Putamen (tissue), 1 donor: ENCODE results near the gene CDK18.
A peak's percentile ranks its signal among the peaks of the same experiment; 100 is the strongest.

ENCODE experiments used
- DNase-seq: peaks from one replicate; pipeline ENCODE4 v3.0.0-alpha.2; 2016; ENCODE audit warnings: low spot score

Gene CDK18

GRCh38 chr1:205538235-205538840, 33.9 kb downstream of the CDK18 start:
- no peak for DNase-seq

GRCh38 chr1:205541161-205541886, 36.9 kb downstream of the CDK18 start:
- DNase-seq = no peak

- no peak for DNase-seq
Observed at GRCh38 chr1:205542367-205542766, 37.9 kb downstream of the CDK18 start.

GRCh38 chr1:205543351-205544301, 39.2 kb downstream of the CDK18 start:
- DNase-seq = peak; percentile 88

GRCh38 chr1:205545001-205545919, 40.8 kb downstream of the CDK18 start:
- no peak for DNase-seq

GRCh38 chr1:205545991-205546390, 41.5 kb downstream of the CDK18 start:
- no peak for DNase-seq

DNA sequence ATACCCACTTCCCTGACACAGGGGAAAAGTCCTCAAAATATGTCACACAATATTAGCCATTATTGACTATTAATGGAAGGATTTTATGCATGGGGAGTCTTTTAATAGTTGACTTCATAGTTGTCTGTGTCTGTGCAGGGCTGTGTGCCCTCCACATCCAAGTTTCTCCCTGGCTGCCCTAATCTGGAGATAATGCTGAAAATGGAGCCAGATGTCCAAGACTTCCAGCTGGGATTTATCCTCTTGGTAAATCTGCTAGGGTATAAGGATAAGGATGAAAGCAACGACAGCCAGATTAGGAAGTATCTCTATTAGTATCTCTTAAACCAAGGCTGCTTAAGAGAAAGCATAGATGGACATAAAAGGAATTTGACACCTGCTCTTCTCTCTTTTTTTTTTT, 42.1 kb downstream of the CDK18 start:
- no peak for DNase-seq

GRCh38 chr1:205547936-205548827, 43.7 kb downstream of the CDK18 start:
- no peak for DNase-seq

DNA sequence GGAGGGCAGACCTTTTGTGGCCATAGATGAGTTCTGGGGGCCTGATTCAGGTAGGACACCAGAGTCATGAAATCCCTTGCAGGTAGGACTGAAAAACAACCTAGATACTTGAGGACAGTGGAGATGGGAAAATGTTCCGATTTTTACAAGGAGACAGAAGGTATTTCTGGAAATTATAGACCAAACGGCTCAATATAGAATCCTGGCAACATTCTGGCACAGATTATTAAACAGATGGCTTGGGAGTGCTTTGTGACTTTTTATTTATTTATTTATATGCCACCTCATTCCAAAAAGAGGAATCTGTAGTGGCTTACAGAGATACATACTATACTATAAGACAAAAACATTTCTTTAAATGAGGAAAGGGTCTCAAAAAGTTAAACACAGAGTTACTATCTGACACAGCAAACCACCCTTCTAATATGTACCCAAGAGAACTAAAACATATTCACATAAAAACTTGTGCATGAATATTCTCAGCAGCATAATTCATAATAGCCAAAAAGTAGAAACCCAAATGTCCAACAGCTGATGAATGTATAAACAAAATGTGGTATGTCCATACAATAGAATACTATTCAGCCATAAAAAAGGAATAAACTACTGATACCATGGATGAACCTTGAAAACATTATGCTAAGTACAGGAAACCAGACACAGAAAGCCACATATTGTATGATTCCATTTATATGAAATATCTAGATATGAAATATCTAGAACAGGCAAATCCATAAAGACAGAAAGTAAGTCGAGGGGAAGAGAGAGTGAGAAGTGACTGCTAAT, 49.8 kb downstream of the CDK18 start:
- DNase-seq = no peak

DNA sequence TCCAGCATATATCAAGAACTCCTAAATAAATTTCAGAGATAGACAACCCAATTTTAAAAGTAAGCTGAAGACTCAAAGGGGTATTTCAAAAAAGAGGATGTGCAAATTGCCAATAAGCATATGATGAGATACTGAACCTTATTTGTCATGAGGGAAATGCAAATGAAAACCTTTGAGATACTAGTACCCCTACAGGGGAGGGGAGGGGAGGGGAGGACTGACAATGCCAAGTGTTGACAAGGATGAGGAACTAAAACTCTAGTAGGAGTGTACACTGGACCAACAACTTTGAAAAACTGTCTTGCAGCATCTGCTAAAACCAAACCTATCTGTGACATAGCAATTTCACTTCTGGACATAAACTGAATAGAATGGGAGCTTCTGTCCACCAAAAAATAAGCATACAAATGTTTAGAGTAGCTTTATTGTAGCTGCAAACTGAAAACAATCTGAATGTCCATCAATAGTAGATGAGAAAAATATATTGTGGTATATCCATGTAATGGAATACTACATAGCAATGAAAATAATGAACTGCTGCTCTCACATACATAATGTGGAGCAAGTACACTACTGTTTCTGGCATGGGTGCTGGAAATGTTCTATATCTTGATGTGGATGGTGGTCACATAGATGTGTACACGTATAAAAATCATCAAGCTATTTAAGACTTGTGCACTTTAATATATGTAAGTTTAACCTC, 57.2 kb downstream of the CDK18 start:
- DNase-seq = no peak

- DNase-seq = no peak
Observed at GRCh38 chr1:205563927-205564441, 59.5 kb downstream of the CDK18 start.

GRCh38 chr1:205565799-205566198, 61.3 kb downstream of the CDK18 start:
- DNase-seq = no peak

DNA sequence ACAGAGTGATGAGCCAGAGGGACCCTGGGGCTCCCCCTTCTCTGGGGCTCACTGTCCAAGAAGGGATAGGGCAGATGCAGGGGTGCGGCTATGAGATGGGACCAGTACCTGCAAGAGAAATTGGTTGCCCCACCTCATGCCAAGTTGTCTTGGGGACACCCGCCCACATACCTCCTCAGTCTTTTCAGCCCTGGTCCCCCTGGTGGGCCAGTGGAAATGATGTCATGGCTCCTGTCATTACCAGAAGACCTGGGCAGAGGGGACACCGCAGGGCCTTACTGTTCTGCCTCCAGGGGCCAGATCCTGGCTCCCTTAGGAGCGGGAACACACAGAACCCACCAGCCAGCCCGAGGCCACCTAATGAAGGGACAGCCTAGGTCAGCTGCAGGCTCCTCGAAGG, 63.2 kb downstream of the CDK18 start:
- DNase-seq = no peak

DNA sequence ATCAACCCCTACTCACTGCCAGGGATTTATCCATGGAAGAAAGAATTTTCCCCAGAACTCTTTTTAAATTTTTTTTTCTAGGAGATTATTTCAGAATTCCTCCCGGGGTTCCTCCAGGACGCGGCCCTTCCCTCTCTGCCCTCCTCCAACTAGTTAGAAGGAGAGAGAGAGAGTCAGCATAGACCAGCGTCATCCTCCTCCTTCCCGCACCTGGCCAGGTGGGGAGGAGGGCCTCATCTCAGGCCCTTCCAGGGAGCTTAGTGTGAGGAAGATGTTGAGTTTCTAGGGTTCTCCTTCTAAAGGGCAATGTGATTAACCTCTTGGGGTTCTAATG, 63.6 kb downstream of the CDK18 start:
- no peak for DNase-seq

DNA sequence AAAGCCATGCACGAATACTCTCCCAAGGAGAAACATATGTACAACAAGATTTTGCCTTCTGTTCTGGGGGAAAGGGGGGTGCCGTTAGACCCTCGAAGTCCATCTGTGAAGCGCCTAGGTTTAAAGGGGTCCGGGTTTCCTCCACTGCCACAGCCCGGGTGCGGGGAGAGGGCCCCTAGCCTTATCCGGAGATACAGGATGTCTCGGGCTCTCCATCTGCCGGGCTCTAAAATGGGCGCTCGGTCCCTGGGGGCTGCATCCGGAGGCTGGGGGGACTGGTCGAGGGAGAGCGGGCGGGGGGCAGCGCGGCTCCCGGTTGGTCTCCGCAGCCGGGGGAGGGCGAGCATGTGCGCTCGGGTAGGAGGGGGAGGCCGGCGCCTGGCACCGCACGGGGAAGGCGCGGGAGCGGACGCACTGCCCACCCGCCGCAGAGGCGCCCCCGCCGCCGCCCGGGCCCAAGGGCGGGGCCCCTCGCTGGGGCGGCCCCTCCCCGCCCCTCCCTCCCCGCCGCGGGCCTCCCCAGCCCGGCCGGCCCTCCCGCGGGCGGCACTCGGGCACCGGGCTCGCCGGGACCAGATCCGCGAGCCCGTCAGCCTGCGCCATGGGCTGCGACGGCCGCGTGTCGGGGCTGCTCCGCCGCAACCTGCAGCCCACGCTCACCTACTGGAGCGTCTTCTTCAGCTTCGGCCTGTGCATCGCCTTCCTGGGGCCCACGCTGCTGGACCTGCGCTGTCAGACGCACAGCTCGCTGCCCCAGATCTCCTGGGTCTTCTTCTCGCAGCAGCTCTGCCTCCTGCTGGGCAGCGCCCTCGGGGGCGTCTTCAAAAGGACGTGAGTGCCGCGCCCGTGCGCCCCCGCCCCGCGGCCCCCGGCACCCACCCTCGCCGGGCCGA, 64.2 kb downstream of the CDK18 start:
- no peak for DNase-seq

GRCh38 chr1:205569411-205570172, 65.1 kb downstream of the CDK18 start:
- DNase-seq = no peak

GRCh38 chr1:205570173-205570501, 65.7 kb downstream of the CDK18 start:
- no peak for DNase-seq
